ENCODE data around the gene RAB23. TPM values are rescaled to one million over a fixed set of nuclear protein-coding genes. Genes with fewer than 3 reads are reported as not detected.

RAB23 gene
- total and polyA plus RNA-seq, 9 donors = 11.1 to 24.1 (median 15.1) TPM

GRCh38 chr6:57142178-57142525 is 80.0 kb downstream of the RAB23 start:
- no peaks in the 10 kb centered on the region for H3K4me1 ChIP-seq (ENCODE audit: control insufficient read depth, insufficient read depth, low read length)

GRCh38 chr6:57141451-57142177 is 80.5 kb downstream of the RAB23 start:
- Histone ChIP-seq H3K36me3 (ENCODE audit: control insufficient read depth, insufficient read depth, low read length) (peaks cover 3% of the 10 kb centered on the region), H3K27me3 (ENCODE audit: control insufficient read depth, insufficient read depth, low read length) (no peaks in the 10 kb centered on the region), H3K4me1 (ENCODE audit: control insufficient read depth, insufficient read depth, low read length) (no peaks in the 10 kb centered on the region), H3K27ac (ENCODE audit: low read length) (no peak overlapping the region), H3K9me3 (replicated peaks; ENCODE audit: control insufficient read depth, low read depth, low read length) (no peaks in the 10 kb centered on the region), H3K4me3 (ENCODE audit: low read length) (no peak overlapping the region)
- no peak for DNase-seq
- no CpG with 5 or more reads among the region's 4 CpGs for WGBS (ENCODE audit: insufficient coverage)

More at GRCh38 chr6:57142178-57142525, 80.0 kb downstream of the RAB23 start:
- no peak overlapping the region for H3K4me3 ChIP-seq (ENCODE audit: low read length)
- no peaks in the 10 kb centered on the region for H3K27me3 ChIP-seq (ENCODE audit: control insufficient read depth, insufficient read depth, low read length)
- no peaks in the 10 kb centered on the region for H3K9me3 ChIP-seq (replicated peaks; ENCODE audit: control insufficient read depth, low read depth, low read length)
- peaks cover 3% of the 10 kb centered on the region for H3K36me3 ChIP-seq (ENCODE audit: control insufficient read depth, insufficient read depth, low read length)
- 86% methylated on average over 1 of the region's 1 CpG for WGBS (ENCODE audit: insufficient coverage)
- no peak for DNase-seq
- no peak overlapping the region for H3K27ac ChIP-seq (ENCODE audit: low read length)

- no peaks in the 10 kb centered on the region for H3K9me3 ChIP-seq (replicated peaks; ENCODE audit: control insufficient read depth, low read depth, low read length)
- H3K4me1 ChIP-seq (ENCODE audit: control insufficient read depth, insufficient read depth, low read length) = no peaks in the 10 kb centered on the region
- no peak overlapping the region for H3K4me3 ChIP-seq (ENCODE audit: low read length)
- H3K27me3 ChIP-seq (ENCODE audit: control insufficient read depth, insufficient read depth, low read length) = no peaks in the 10 kb centered on the region
- H3K36me3 ChIP-seq (ENCODE audit: control insufficient read depth, insufficient read depth, low read length) = peaks cover 7% of the 10 kb centered on the region
- H3K27ac ChIP-seq (ENCODE audit: low read length) = no peak overlapping the region
- no peak for DNase-seq
- WGBS (ENCODE audit: insufficient coverage) = 98% methylated on average over 6 of the region's 11 CpGs
Measured at GRCh38 chr6:57138026-57138425, 84.1 kb downstream of the RAB23 start.

GRCh38 chr6:57137350-57137749 is 84.8 kb downstream of the RAB23 start:
- no peaks in the 10 kb centered on the region for H3K27me3 ChIP-seq (ENCODE audit: control insufficient read depth, insufficient read depth, low read length)
- H3K27ac ChIP-seq (ENCODE audit: low read length) = no peak overlapping the region
- H3K36me3 ChIP-seq (ENCODE audit: control insufficient read depth, insufficient read depth, low read length) = peaks cover 7% of the 10 kb centered on the region
- WGBS (ENCODE audit: insufficient coverage) = no CpG with 5 or more reads among the region's 2 CpGs
- no peak overlapping the region for H3K4me3 ChIP-seq (ENCODE audit: low read length)
- H3K4me1 ChIP-seq (ENCODE audit: control insufficient read depth, insufficient read depth, low read length) = no peaks in the 10 kb centered on the region
- DNase-seq = no peak
- H3K9me3 ChIP-seq (replicated peaks; ENCODE audit: control insufficient read depth, low read depth, low read length) = no peaks in the 10 kb centered on the region

Other genes starting within 250 kb of the RAB23 start
- gene KIAA1586, start 175.6 kb downstream of the RAB23 start, total RNA-seq = 11.8 TPM
- 10 to 100 TPM in 7 of 8 donors, 1 to 10 TPM in 1; 8.6 to 14.8 (median 12.8) TPM for gene KIAA1586, start 175.6 kb downstream of the RAB23 start, polyA plus RNA-seq (ENCODE audit: insufficient read depth in 1 of 8, insufficient read length in 8 of 8, low replicate concordance in 1 of 8)
- gene ZNF451, start 132.1 kb downstream of the RAB23 start, total RNA-seq = 37.9 TPM
- gene ZNF451, start 132.1 kb downstream of the RAB23 start, polyA plus RNA-seq (ENCODE audit: insufficient read depth in 1 of 8, insufficient read length in 8 of 8, low replicate concordance in 1 of 8) = 10 to 100 TPM; 16.9 to 27.0 (median 18.4) TPM
- gene BAG2, start 50.0 kb downstream of the RAB23 start, total RNA-seq = 10.2 TPM
- gene BAG2, start 50.0 kb downstream of the RAB23 start, polyA plus RNA-seq (ENCODE audit: insufficient read depth in 1 of 8, insufficient read length in 8 of 8, low replicate concordance in 1 of 8) = 10 to 100 TPM; 10.2 to 13.2 (median 11.8) TPM
- 13.2 TPM for gene PRIM2, start 95.3 kb upstream of the RAB23 start, total RNA-seq
- gene PRIM2, start 95.3 kb upstream of the RAB23 start, polyA plus RNA-seq (ENCODE audit: insufficient read depth in 1 of 8, insufficient read length in 8 of 8, low replicate concordance in 1 of 8) = 1 to 10 TPM; 6.1 to 8.5 (median 7.0) TPM